ENCODE results near the gene TMCC1.

DNA sequence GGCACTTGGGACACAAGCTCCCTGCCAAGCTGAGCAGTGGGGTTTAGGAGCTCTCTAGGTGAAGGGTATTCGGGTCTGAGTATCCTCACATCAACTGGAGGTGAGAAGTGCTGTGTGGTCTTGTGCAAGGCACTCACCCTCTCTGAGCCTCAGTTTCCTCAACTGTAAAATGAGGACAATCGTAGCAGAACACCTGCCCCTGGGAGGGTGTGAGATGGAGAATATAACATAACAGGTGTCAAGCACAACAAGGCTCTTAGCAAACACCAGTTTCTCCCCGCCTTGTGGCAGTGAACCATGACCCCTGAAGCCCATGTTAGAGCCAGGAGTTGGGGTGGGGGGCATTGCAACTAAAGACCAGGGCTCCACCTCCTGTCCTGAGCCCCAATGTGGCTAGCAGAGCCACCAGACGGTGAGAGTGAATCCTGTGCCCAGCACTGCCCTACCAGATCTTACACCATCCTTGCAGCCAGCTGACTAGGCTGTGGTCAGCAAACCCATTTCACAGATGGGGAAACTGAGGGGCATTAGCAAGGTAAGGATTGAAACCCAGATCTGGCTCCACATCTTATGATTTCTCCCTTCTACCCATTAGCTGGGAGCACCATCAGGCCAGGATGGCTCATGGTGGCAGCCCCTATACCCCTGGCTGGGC is 284.4 kb downstream of the TMCC1 start:
- TF ChIP-seq, protein P1, sequence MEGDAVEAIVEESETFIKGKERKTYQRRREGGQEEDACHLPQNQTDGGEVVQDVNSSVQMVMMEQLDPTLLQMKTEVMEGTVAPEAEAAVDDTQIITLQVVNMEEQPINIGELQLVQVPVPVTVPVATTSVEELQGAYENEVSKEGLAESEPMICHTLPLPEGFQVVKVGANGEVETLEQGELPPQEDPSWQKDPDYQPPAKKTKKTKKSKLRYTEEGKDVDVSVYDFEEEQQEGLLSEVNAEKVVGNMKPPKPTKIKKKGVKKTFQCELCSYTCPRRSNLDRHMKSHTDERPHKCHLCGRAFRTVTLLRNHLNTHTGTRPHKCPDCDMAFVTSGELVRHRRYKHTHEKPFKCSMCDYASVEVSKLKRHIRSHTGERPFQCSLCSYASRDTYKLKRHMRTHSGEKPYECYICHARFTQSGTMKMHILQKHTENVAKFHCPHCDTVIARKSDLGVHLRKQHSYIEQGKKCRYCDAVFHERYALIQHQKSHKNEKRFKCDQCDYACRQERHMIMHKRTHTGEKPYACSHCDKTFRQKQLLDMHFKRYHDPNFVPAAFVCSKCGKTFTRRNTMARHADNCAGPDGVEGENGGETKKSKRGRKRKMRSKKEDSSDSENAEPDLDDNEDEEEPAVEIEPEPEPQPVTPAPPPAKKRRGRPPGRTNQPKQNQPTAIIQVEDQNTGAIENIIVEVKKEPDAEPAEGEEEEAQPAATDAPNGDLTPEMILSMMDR (IDR thresholded peaks at IDR 0.05), result no peak
- no peak for TF ChIP-seq EZH2 (IDR thresholded peaks at IDR 0.05; ENCODE audit: borderline replicate concordance, insufficient read depth, low read depth, low read length, poor library complexity, severe bottlenecking)

Data from B cell (primary cell).